Choroid plexus epithelial cell (primary cell): ENCODE results near the gene HDAC3.
A peak's percentile ranks its signal among the peaks of the same experiment; 100 is the strongest.

Experiments
- DNase-seq: peaks from one replicate; pipeline ENCODE4 v3.0.0-alpha.2; 2010; ENCODE audit warnings: low read depth
- H3K4me3 ChIP-seq: 2 replicates; pipeline ENCODE4 v1.5.1; 2011; ENCODE audit warnings: low read depth, mild to moderate bottlenecking, control low read depth, low read length, moderate library complexity
- TF ChIP-seq, protein P1 (sequence below): conservative IDR thresholded peaks from 2 replicates; pipeline ENCODE4 v1.5.1; 2011; ENCODE audit warnings: low read depth, mild to moderate bottlenecking, control low read depth, inconsistent platforms, low read length, moderate library complexity

Gene HDAC3

DNA sequence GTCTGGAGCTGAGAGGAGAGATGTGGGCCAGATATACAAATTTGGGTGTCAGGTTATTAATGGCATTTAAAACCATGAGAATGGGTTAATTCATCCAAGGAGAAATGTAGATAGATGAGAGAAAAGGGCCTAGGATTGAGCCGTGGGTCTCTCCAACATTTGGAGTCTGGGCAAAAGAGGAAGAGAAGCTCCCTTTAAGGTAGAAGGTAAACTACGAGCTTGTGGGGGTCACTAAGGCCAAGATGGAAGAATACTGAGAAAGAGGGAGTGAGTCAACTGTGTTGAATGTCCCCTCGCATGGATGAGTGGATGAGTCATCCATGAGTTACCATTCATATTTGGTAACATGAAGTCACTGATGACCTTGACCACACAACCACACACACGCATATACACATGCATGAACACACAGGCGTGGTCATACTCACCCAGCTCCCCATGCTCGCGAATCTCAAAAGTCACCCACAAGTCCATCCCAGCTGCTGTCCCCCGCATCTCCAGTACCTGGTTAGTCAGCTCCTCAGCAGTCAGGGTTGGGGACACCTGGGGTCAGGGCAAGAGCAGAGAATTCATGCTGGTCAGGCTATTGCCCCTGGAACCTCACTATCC, 21.4 kb upstream of the HDAC3 start:
- DNase-seq: peak; percentile 92
- H3K4me3 ChIP-seq: no peak overlapping the region
- TF ChIP-seq, protein P1, sequence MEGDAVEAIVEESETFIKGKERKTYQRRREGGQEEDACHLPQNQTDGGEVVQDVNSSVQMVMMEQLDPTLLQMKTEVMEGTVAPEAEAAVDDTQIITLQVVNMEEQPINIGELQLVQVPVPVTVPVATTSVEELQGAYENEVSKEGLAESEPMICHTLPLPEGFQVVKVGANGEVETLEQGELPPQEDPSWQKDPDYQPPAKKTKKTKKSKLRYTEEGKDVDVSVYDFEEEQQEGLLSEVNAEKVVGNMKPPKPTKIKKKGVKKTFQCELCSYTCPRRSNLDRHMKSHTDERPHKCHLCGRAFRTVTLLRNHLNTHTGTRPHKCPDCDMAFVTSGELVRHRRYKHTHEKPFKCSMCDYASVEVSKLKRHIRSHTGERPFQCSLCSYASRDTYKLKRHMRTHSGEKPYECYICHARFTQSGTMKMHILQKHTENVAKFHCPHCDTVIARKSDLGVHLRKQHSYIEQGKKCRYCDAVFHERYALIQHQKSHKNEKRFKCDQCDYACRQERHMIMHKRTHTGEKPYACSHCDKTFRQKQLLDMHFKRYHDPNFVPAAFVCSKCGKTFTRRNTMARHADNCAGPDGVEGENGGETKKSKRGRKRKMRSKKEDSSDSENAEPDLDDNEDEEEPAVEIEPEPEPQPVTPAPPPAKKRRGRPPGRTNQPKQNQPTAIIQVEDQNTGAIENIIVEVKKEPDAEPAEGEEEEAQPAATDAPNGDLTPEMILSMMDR: no peak

DNA sequence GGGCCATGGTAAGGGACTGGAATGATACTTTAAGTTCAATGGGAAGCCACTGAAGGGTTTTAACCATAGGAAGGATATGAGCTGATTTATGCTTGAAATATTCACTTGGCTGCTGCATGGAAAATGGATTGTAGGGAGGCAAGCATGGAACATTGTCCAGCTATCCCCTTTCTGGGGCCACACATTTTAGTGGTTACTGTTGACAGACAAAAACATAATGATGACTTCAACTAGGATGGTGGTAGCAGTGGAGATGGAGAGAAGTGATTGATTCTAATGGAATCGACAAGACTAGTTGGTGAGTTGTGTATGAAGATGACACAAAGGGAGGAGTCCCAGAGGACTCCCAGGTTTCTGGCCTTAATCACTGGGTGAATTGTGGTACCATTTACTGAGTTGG, 20.8 kb upstream of the HDAC3 start:
- no peak for DNase-seq
- H3K4me3 ChIP-seq: no peak overlapping the region
- TF ChIP-seq, protein P1: no peak

DNA sequence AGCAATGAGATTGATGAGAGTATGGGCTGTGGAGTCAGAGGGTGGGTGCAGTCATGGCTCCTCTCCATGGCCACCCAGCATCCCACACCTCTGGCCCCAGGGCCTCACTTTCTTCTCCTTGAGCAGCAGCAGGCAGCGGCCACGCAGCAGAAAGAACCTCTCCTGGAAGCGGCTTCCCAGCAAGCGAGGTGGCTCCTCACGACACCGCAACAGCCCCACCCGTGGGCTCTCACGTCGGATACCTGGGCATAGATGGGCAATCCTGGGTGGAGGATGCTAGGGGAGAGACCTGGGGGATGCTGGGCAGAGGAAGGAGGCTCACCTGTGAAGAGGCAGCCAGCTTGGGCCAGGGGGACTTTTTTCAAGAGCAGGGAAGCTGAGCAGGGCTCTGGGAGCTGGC, 19.7 kb upstream of the HDAC3 start:
- H3K4me3 ChIP-seq: no peak overlapping the region
- TF ChIP-seq, protein P1: no peak
- no peak for DNase-seq

DNA sequence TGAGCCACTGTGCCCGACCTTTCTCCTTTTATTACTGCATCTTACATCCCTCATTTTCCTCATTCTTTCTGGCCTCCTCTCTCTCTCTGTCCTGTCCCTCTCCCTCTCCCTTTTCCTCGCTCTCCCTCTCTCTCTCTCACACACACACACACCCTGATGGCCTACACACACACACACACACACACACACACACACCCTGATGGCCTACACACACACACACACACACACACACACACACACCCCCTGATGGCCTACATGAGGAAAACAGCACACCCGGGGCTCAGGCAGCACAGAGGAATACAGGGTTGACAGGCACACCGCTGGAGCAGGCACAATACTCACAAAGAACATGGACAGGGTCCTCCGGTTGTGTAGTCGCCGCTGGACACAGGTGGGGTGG, 18.4 kb upstream of the HDAC3 start:
- no peak overlapping the region for H3K4me3 ChIP-seq
- DNase-seq: no peak
- TF ChIP-seq, protein P1: no peak

DNA sequence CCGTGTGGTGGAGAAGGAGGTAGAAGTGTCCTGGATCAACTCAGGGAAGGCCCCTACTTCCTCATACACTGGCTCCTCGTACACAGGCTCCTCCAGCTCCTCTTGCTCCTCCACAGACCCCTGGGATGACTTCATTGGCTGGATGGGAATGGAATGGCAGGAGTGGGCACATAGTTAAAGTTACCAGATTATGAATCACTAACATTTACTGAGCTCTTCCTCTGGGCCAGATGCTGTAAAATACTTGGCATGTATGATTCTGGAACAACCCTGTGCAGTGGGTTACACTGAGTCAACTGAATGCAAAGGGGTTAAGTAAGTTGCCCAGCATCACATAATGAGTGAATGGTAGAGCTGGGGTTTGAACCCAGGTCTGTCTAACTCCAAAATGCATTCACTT, 17.6 kb upstream of the HDAC3 start:
- TF ChIP-seq, protein P1: no peak
- DNase-seq: peak; percentile 48
- no peak overlapping the region for H3K4me3 ChIP-seq

DNA sequence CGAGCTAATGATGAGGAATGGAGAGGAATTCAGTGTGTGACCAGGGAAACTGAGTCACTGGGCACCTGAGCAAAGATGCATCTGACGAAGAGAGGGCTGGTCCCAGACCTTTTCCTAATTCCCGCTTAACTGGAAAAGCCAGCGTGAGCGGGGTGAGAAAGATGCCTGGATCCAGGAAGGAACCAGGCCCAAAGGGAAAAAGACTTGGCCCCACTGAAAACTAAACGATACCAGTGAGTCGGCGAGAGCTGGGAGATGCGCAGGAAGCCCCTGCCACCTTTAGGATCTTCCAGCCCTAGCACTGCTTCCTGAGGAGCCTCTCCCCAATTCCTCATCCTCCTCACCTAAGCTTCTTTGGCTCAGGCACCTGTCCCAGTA, 15.1 kb upstream of the HDAC3 start:
- no peak for DNase-seq
- TF ChIP-seq, protein P1: no peak

More for the DNA sequence above, 15.1 kb upstream of the HDAC3 start:
- H3K4me3 ChIP-seq: peak overlapping the region; percentile 83
